Esophagus (tissue), 2 donors: Measurements from ENCODE around the gene ACP7. TPM values are rescaled to one million over a fixed set of nuclear protein-coding genes. Genes with fewer than 3 reads are reported as not detected.

Experiments used
- H3K27ac ChIP-seq, 2 donors: one replicate each; pipeline ENCODE4 v1.5.1; 2013; ENCODE audit warnings: low read depth in 2 of 2, mild to moderate bottlenecking in 2 of 2, inconsistent platforms in 1 of 2, low read length in 1 of 2, moderate library complexity in 1 of 2
- H3K27me3 ChIP-seq, 2 donors: one replicate each; pipeline ENCODE4 v1.6.1; 2013; ENCODE audit warnings: low read length in 2 of 2, control low read depth in 1 of 2, mild to moderate bottlenecking in 1 of 2; ENCODE audit not compliant: insufficient read depth in 2 of 2, control insufficient read depth in 1 of 2
- H3K36me3 ChIP-seq, 2 donors: one replicate each; pipeline ENCODE4 v1.6.1; 2013; ENCODE audit warnings: low read length in 1 of 2; ENCODE audit not compliant: control insufficient read depth in 2 of 2, insufficient read depth in 2 of 2
- H3K4me1 ChIP-seq, 2 donors: one replicate each; pipeline ENCODE4 v1.6.1; 2013; ENCODE audit warnings: low read length in 1 of 2; ENCODE audit not compliant: control insufficient read depth in 2 of 2, insufficient read depth in 2 of 2
- H3K4me3 ChIP-seq, 2 donors: one replicate each; pipeline ENCODE4 v1.5.1; 2013; ENCODE audit warnings: low read length in 2 of 2, mild to moderate bottlenecking in 2 of 2, low read depth in 1 of 2, moderate library complexity in 1 of 2
- H3K9me3 ChIP-seq, 2 donors: one replicate each; pipeline ENCODE4 v1.6.1; 2013; ENCODE audit warnings: mild to moderate bottlenecking in 2 of 2, low read depth in 1 of 2, low read length in 1 of 2, moderate library complexity in 1 of 2; ENCODE audit not compliant: control insufficient read depth in 2 of 2, insufficient read depth in 1 of 2
- WGBS, 2 donors: extraction: QIAGEN DNeasy Blood & Tissue Kit; methylation state at CpG; one replicate each; pipeline ENCODE4 v1.1.7; 2013; 5-methylcytosine and 5-hydroxymethylcytosine counted together
- polyA plus RNA-seq, 2 donors: library from polyadenylated mRNA; stranded (reverse); fragments of 200-250 nt; gene quantifications; one replicate each; pipeline ENCODE4 v1.2.3, GENCODE V29; 2013
- donor health status: healthy with polysubstance abuse.
- donor health status: Bipolar disorder and iron deficiency.

ACP7 gene
- polyA plus RNA-seq, 2 donors, result 0.32 to 1.6 TPM

GRCh38 chr19:39157997-39158389, 73.8 kb downstream of the ACP7 start:
- H3K27me3 ChIP-seq, result no peaks in the 10 kb centered on the region
- 90 to 91% methylated on average over 15 of the region's 15 CpGs for WGBS, 2 donors
- no peaks in the 10 kb centered on the region for H3K9me3 ChIP-seq
- H3K27ac ChIP-seq, result no peak overlapping the region
- no peak overlapping the region for H3K4me3 ChIP-seq
- peaks cover 23 to 67% of the 10 kb centered on the region in 2 donors for H3K4me1 ChIP-seq
- H3K36me3 ChIP-seq, result peaks cover 0 to 17% of the 10 kb centered on the region in 2 donors

DNA sequence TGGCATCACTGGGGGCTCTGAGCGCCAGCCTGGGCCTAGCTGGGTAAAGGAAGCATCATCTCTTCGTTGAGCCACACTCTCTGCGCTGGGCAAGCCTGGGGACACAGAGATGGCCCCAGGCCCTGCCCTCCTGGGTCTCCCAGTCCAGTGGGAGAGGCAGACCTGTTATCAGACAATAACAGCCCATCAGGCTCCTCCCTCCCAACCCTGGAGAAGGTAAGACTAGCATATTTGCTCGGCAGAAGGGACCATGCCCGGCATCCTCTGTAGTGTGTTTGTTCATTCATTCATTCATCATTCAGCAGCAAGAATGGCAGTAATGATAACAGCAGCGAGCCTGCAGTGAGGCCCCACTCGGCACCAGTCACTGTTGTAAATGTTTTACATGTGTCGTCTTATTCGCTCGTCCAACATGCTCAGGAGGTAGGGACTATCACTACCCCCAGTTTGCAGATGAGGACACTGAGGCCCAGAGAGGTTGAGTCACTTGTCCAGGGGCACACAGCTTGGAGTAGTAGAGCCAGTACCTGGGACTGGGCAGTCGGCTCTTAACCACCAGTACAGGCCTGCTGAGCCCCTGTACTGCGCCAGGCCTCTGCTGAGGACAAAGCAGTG, 74.6 kb downstream of the ACP7 start:
- Histone ChIP-seq H3K27ac (no peak overlapping the region), H3K27me3 (no peaks in the 10 kb centered on the region), H3K4me3 (no peak overlapping the region), H3K4me1 (peaks cover 23 to 67% of the 10 kb centered on the region in 2 donors), H3K9me3 (no peaks in the 10 kb centered on the region), H3K36me3 (peaks cover 0 to 17% of the 10 kb centered on the region in 2 donors)
- WGBS, 2 donors, result 79 to 83% methylated on average over 12 of the region's 12 CpGs

- Histone ChIP-seq H3K36me3 (peaks cover 0 to 17% of the 10 kb centered on the region in 2 donors), H3K27ac (peak overlapping the region; percentile 82 to 91), H3K27me3 (no peaks in the 10 kb centered on the region), H3K4me3 (no peak overlapping the region), H3K9me3 (no peaks in the 10 kb centered on the region), H3K4me1 (peaks cover 21 to 51% of the 10 kb centered on the region in 2 donors)
- 16 to 24% methylated on average over 8 of the region's 8 CpGs for WGBS, 2 donors
These were observed 76.3 kb downstream of the ACP7 start for GRCh38 chr19:39160523-39160861.

Other genes with a start within 250 kb of the ACP7 start
- gene HNRNPL, start 234.4 kb upstream of the ACP7 start, polyA plus RNA-seq, result 100 to 1,000 TPM; 134 to 150 TPM
- gene RINL, start 206.1 kb upstream of the ACP7 start, polyA plus RNA-seq, result 10 to 100 TPM in 1 of 2 donors, 1 to 10 TPM in 1; 8.4 to 20.5 TPM
- 10 to 100 TPM; 29.5 to 36.1 TPM for gene SIRT2, start 184.8 kb upstream of the ACP7 start, polyA plus RNA-seq
- gene NFKBIB, start 184.4 kb upstream of the ACP7 start, polyA plus RNA-seq, result 10 to 100 TPM; 34.3 to 44.0 TPM
- gene CCER2, start 172.2 kb upstream of the ACP7 start, polyA plus RNA-seq, result 1 to 10 TPM; 1.7 to 5.3 TPM
- gene SARS2, start 153.6 kb upstream of the ACP7 start, polyA plus RNA-seq, result 10 to 100 TPM; 27.4 to 43.9 TPM
- gene MRPS12, start 153.4 kb upstream of the ACP7 start, polyA plus RNA-seq, result 10 to 100 TPM; 15.0 to 54.4 TPM
- 1 to 10 TPM; 5.4 to 6.1 TPM for gene FBXO17, start 108.6 kb upstream of the ACP7 start, polyA plus RNA-seq
- gene FBXO27, start 51.8 kb upstream of the ACP7 start, polyA plus RNA-seq, result 10 to 100 TPM; 10.4 to 20.1 TPM
- 10 to 100 TPM; 39.8 to 43.1 TPM for gene PAK4, start 41.4 kb downstream of the ACP7 start, polyA plus RNA-seq
- gene NCCRP1, start 112.6 kb downstream of the ACP7 start, polyA plus RNA-seq, result 100 to 1,000 TPM; 296 to 510 TPM
- under 1 TPM in 1 of 2 donors, not detected in 1; 0.22 TPM for gene SYCN, start 119.9 kb downstream of the ACP7 start, polyA plus RNA-seq
- not detected for gene IFNL3, start 160.6 kb downstream of the ACP7 start, polyA plus RNA-seq
- gene IFNL4, start 164.5 kb downstream of the ACP7 start, polyA plus RNA-seq, result not detected
- not detected for gene IFNL2, start 184.0 kb downstream of the ACP7 start, polyA plus RNA-seq
- gene IFNL1, start 212.0 kb downstream of the ACP7 start, polyA plus RNA-seq, result not detected
- gene LRFN1, start 236.5 kb downstream of the ACP7 start, polyA plus RNA-seq, result under 1 TPM; 0.53 to 0.65 TPM